T-cell (primary cell): Measurements from ENCODE around the gene MOCOS. TPM values are rescaled to one million over a fixed set of nuclear protein-coding genes. Genes with fewer than 3 reads are reported as not detected.

Source experiments
- ATAC-seq, 4 experiments: fragments of 200-7000 bp in 3 of 4; fragments of 150-1000 bp in 1 of 4; cut with Tn5 transposase; replicated peaks in 1 of 4; 1 replicate in 3 of 4; 2 replicates in 1 of 4; pipeline ENCODE4 v1.10.0; 2021; ENCODE audit warnings: moderate library complexity in 3 of 4, mild to moderate bottlenecking in 2 of 4, moderate number of reproducible peaks in 1 of 4
- CTCF ChIA-PET, 2 donors: fragments of 300-600 bp; sonication (Branson Sonifier 250); formaldehyde crosslinking; loops; one replicate each; lab custom pipeline; 2022; ENCODE audit warnings: antibody characterized with exemption in 2 of 2; lab: Charles Lee
- POLR2A ChIA-PET, 2 donors: fragments of 300-600 bp; sonication (Branson Sonifier 250); formaldehyde crosslinking; loops; one replicate each; lab custom pipeline; 2022; ENCODE audit warnings: antibody characterized with exemption in 2 of 2; lab: Charles Lee
- DNase-seq, 35 experiments: peaks; one replicate each; pipeline versions ENCODE4 v3.0.0 to v3.0.0-alpha.2; 2013 to 2023
- H3K27ac ChIP-seq: one replicate; pipeline ENCODE4 v1.5.1; 2013; ENCODE audit warnings: low read length
- H3K27me3 ChIP-seq, 2 experiments: replicated peaks in 1 of 2; 1 replicate in 1 of 2; 2 replicates in 1 of 2; pipeline versions ENCODE4 v1.6.1 to v1.7.0; 2013; ENCODE audit warnings: low read length in 1 of 2, mixed read lengths in 1 of 2; ENCODE audit not compliant: control insufficient read depth in 2 of 2, insufficient read depth in 2 of 2; ENCODE audit errors: extremely low read depth in 1 of 2
- H3K36me3 ChIP-seq, 2 donors: 1 replicate in 1 of 2; 2 replicates in 1 of 2; pipeline versions ENCODE4 v1.6.1 to v1.7.0; 2013; ENCODE audit warnings: low read length in 1 of 2; ENCODE audit not compliant: control insufficient read depth in 2 of 2, insufficient read depth in 1 of 2; ENCODE audit errors: extremely low read depth in 1 of 2
- H3K4me1 ChIP-seq, 2 experiments: 1 replicate in 1 of 2; 2 replicates in 1 of 2; pipeline versions ENCODE4 v1.6.1 to v1.7.0; 2013; ENCODE audit warnings: low read length in 2 of 2, mixed read lengths in 1 of 2; ENCODE audit not compliant: insufficient read depth in 2 of 2, control insufficient read depth in 1 of 2; ENCODE audit errors: extremely low read depth in 1 of 2
- H3K4me3 ChIP-seq, 2 donors: 1 replicate in 1 of 2; 2 replicates in 1 of 2; pipeline versions ENCODE4 v1.5.1 to v1.7.0; 2013; ENCODE audit warnings: mild to moderate bottlenecking in 2 of 2, low read length in 1 of 2, moderate library complexity in 1 of 2; ENCODE audit not compliant: control insufficient read depth in 1 of 2; ENCODE audit errors: extremely low read depth in 1 of 2
- H3K9me3 ChIP-seq: 2 replicates; pipeline ENCODE4 v1.7.0; 2013
- H3K27ac Mint-ChIP-seq, 2 donors: one replicate each; pipeline ENCODE4 v1.8.0; 2020 to 2021; ENCODE audit warnings: mild to moderate bottlenecking in 2 of 2, mixed read lengths in 2 of 2
- H3K27me3 Mint-ChIP-seq, 2 donors: one replicate each; pipeline ENCODE4 v1.8.0; 2021 to 2022; ENCODE audit warnings: mixed read lengths in 2 of 2
- H3K36me3 Mint-ChIP-seq: one replicate; pipeline ENCODE4 v1.8.0; 2021; ENCODE audit warnings: mixed read lengths
- H3K4me1 Mint-ChIP-seq, 3 donors: one replicate each; pipeline ENCODE4 v1.8.0; 2020 to 2022; ENCODE audit warnings: mixed read lengths in 3 of 3, mild to moderate bottlenecking in 1 of 3
- H3K4me3 Mint-ChIP-seq, 3 donors: one replicate each; pipeline ENCODE4 v1.8.0; 2020 to 2022; ENCODE audit warnings: mild to moderate bottlenecking in 3 of 3, mixed read lengths in 3 of 3, moderate library complexity in 3 of 3
- H3K9me3 Mint-ChIP-seq, 3 donors: one replicate each; pipeline ENCODE4 v1.8.0; 2020 to 2022; ENCODE audit warnings: mixed read lengths in 3 of 3
- WGBS: methylation state at CpG from one replicate; pipeline ENCODE4 v1.1.5; 2013; ENCODE audit warnings: missing lambda C conversion rate; ENCODE audit not compliant: insufficient coverage; 5-methylcytosine and 5-hydroxymethylcytosine counted together
- total RNA-seq, 35 experiments: library from RNA in 6 of 35; stranded (reverse) in 6 of 35; fragments of 120-200 nt in 1 of 35; gene quantifications; one replicate each; pipeline versions ENCODE4 v1.2.1 to v1.2.4 and lab custom pipeline; 2013 to 2026

MOCOS gene
- total RNA-seq, 5 donors from 2014 or later (not counting 1 experiment from before 2014, with no cell fraction given) = 0.05 to 0.47 (median 0.16) TPM

DNA sequence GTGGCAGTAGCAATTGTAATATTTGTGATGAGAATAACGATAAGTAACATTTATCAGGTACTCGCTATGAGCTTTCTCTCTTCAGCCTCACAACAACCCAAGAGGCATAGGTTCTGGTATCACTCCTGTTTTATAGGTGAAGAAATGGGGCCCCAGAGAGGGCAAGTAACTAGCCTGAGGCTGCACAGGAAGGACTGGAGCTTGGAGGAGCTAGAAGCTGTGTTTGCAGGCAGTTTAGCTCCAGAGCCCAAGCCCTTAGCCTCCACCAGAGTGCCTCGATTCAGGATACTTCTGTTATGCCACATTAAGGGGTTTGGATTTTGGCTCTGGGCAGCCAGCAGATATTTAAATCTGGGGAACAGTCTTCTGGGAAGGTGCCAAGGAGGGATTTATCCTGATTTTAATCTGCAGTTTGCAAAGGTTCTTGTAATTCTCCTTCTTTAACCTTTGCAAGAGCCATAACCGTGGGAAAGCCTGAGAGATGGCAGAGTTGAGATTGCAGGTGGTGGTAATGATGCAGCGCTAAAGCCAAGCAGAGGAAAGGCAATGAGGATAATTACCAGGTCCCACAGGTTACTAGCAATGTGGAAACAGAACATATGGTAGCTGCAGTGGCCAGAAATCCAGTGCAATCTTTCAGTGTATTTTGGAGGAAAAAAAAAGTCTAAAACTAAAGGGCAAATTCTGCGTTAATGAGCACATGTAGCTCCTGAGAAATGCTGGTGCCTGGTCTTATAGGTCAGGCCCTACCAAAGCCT lies 9.1 kb downstream of the MOCOS start:
- no peak overlapping the region for H3K4me3 Mint-ChIP-seq
- H3K36me3 Mint-ChIP-seq = no peaks in the 10 kb centered on the region
- Histone ChIP-seq H3K4me1 (no peaks in the 10 kb centered on the region), H3K36me3 (no peaks in the 10 kb centered on the region), H3K4me3 (no peak overlapping the region), H3K27ac (no peak overlapping the region), H3K9me3 (no peaks in the 10 kb centered on the region), H3K27me3 (peaks cover 0 to 6% of the 10 kb centered on the region in 2 experiments)
- H3K9me3 Mint-ChIP-seq = no peaks in the 10 kb centered on the region
- ChIA-PET POLR2A (no interaction called here), CTCF (no interaction called here)
- H3K27ac Mint-ChIP-seq = no peak overlapping the region
- peaks cover 2 to 8% of the 10 kb centered on the region in 2 donors for H3K27me3 Mint-ChIP-seq
- no peak for DNase-seq
- WGBS = 96% methylated on average over 2 of the region's 6 CpGs
- no peaks in the 10 kb centered on the region for H3K4me1 Mint-ChIP-seq
- ATAC-seq = no peak

GRCh38 chr18:36197511-36198166 lies 10.3 kb downstream of the MOCOS start:
- Histone ChIP-seq H3K4me1 (no peaks in the 10 kb centered on the region), H3K4me3 (no peak overlapping the region), H3K9me3 (no peaks in the 10 kb centered on the region), H3K27ac (no peak overlapping the region), H3K36me3 (no peaks in the 10 kb centered on the region), H3K27me3 (peaks cover 0 to 6% of the 10 kb centered on the region in 2 experiments)
- Mint-ChIP-seq H3K9me3 (no peaks in the 10 kb centered on the region), H3K36me3 (no peaks in the 10 kb centered on the region), H3K27ac (no peak overlapping the region), H3K4me3 (no peak overlapping the region), H3K27me3 (peaks cover 2 to 9% of the 10 kb centered on the region in 2 donors), H3K4me1 (no peaks in the 10 kb centered on the region)
- ChIA-PET POLR2A (no interaction called here), CTCF (interaction anchor here in 1 of 2 donors (1.0 kb wide), 1 partner anchor 180 kb away, joined by 3 read pairs; no protein-coding TSS in a partner anchor)
- no peak for DNase-seq
- no peak for ATAC-seq

GRCh38 chr18:36199691-36200295 lies 12.5 kb downstream of the MOCOS start:
- H3K9me3 Mint-ChIP-seq = no peaks in the 10 kb centered on the region
- ChIA-PET CTCF (no interaction called here), POLR2A (no interaction called here)
- no peaks in the 10 kb centered on the region for H3K9me3 ChIP-seq
- no peaks in the 10 kb centered on the region for H3K36me3 Mint-ChIP-seq
- H3K36me3 ChIP-seq = no peaks in the 10 kb centered on the region
- no peak overlapping the region for H3K4me3 Mint-ChIP-seq
- no peak overlapping the region for H3K27ac Mint-ChIP-seq
- ATAC-seq (no peak), DNase-seq (no peak)
- H3K4me1 Mint-ChIP-seq = no peaks in the 10 kb centered on the region
- peaks cover 0 to 10% of the 10 kb centered on the region in 2 experiments for H3K27me3 ChIP-seq
- no peak overlapping the region for H3K4me3 ChIP-seq
- WGBS = 84% methylated on average over 16 of the region's 22 CpGs
- no peaks in the 10 kb centered on the region for H3K4me1 ChIP-seq
- no peak overlapping the region for H3K27ac ChIP-seq
- H3K27me3 Mint-ChIP-seq = peaks cover 2 to 7% of the 10 kb centered on the region in 2 donors

GRCh38 chr18:36200354-36200771 lies 13.1 kb downstream of the MOCOS start:
- no peaks in the 10 kb centered on the region for H3K36me3 ChIP-seq
- H3K9me3 Mint-ChIP-seq = no peaks in the 10 kb centered on the region
- CTCF ChIA-PET = no interaction called here
- H3K27ac Mint-ChIP-seq = no peak overlapping the region
- H3K4me1 Mint-ChIP-seq = no peaks in the 10 kb centered on the region
- H3K4me1 ChIP-seq = no peaks in the 10 kb centered on the region
- POLR2A ChIA-PET = no interaction called here
- H3K36me3 Mint-ChIP-seq = no peaks in the 10 kb centered on the region
- H3K27me3 Mint-ChIP-seq = peaks cover 2 to 6% of the 10 kb centered on the region in 2 donors
- no peak overlapping the region for H3K4me3 Mint-ChIP-seq
- H3K27ac ChIP-seq = no peak overlapping the region
- ATAC-seq = no peak
- no peak for DNase-seq
- H3K4me3 ChIP-seq = no peak overlapping the region
- peaks cover 0 to 10% of the 10 kb centered on the region in 2 experiments for H3K27me3 ChIP-seq
- no peaks in the 10 kb centered on the region for H3K9me3 ChIP-seq

DNA sequence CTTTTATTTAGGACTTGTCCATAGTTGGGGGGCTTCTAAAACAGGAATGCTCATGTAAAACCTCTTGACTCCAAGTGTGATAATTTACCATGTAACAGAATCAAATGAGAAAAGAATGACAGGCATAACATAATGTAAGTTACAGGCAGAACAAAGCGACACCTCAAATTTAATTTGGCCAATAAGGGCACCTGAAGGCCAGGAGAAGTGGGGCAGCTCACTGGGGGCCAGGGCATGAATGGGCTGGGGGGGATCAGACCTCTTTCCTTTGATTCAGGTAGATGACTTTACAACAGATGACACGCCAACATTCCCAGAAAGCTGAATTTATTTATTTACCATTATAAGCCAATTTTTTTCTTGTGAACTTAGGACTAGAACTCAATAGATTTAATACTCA lies 14.5 kb downstream of the MOCOS start:
- Mint-ChIP-seq H3K4me3 (no peak overlapping the region), H3K27ac (no peak overlapping the region), H3K27me3 (peaks cover 2 to 6% of the 10 kb centered on the region in 2 donors), H3K36me3 (no peaks in the 10 kb centered on the region), H3K9me3 (no peaks in the 10 kb centered on the region), H3K4me1 (no peaks in the 10 kb centered on the region)
- ATAC-seq = no peak
- Histone ChIP-seq H3K4me3 (no peak overlapping the region), H3K27me3 (peaks cover 0 to 10% of the 10 kb centered on the region in 2 experiments), H3K4me1 (no peaks in the 10 kb centered on the region), H3K9me3 (no peaks in the 10 kb centered on the region), H3K27ac (no peak overlapping the region), H3K36me3 (no peaks in the 10 kb centered on the region)
- ChIA-PET POLR2A (no interaction called here), CTCF (no interaction called here)
- no peak for DNase-seq
- no CpG with 5 or more reads among the region's 2 CpGs for WGBS

DNA sequence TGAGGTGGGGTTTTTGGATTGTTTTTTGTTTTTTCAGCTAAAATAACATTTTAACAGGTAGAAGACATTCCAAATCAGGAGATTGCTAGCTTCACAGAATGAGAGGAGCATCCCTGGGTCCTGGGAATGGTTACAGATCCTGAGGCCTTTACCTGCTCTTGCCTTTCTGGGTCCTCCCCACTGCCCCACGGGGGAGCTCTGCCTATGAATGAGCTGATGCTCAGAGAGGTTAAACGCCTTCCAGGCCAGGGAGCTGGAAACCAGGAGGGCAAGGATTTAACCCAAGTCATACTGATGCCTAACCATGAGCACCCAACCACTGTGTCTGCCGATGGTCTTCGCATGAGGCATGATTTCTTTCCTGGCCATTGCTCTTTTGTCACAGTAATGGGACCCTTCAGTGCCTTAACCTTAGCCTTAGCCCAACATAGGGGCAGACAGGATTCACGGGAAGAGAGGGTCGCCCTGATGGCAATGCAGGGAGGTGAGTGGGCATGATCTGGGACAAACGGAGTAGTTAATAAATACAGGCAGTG lies 16.1 kb downstream of the MOCOS start:
- POLR2A ChIA-PET = no interaction called here
- CTCF ChIA-PET = no interaction called here
- ATAC-seq (no peak), DNase-seq (no peak)
- Histone ChIP-seq H3K27me3 (peaks cover 0 to 10% of the 10 kb centered on the region in 2 experiments), H3K27ac (no peak overlapping the region), H3K36me3 (no peaks in the 10 kb centered on the region), H3K4me1 (no peaks in the 10 kb centered on the region), H3K9me3 (no peaks in the 10 kb centered on the region), H3K4me3 (no peak overlapping the region)
- Mint-ChIP-seq H3K27ac (no peak overlapping the region), H3K4me1 (no peaks in the 10 kb centered on the region), H3K4me3 (no peak overlapping the region), H3K36me3 (no peaks in the 10 kb centered on the region), H3K27me3 (peaks cover 0 to 6% of the 10 kb centered on the region in 2 donors), H3K9me3 (peaks cover 0 to 9% (median 0%) of the 10 kb centered on the region in 3 donors)
- WGBS = 75% methylated on average over 4 of the region's 7 CpGs
